GM19239 (cell line): ENCODE measurements around the gene RNF38.
"Not testable (repeated sequence)": the region's sequence is repeated elsewhere in the genome, so short reads cannot be mapped to it uniquely, and the experiment has no call there.

ENCODE experiments used
- DNase-seq: peaks from one replicate; pipeline ENCODE4 v3.0.0; 2011; ENCODE audit warnings: low spot score; ENCODE audit not compliant: insufficient read length
- FAIRE-seq: peaks from 2 replicates; lab custom pipeline; 2011; peaks lifted over from hg19 to GRCh38; lab: Jason Lieb, UNC

RNF38 gene

DNA sequence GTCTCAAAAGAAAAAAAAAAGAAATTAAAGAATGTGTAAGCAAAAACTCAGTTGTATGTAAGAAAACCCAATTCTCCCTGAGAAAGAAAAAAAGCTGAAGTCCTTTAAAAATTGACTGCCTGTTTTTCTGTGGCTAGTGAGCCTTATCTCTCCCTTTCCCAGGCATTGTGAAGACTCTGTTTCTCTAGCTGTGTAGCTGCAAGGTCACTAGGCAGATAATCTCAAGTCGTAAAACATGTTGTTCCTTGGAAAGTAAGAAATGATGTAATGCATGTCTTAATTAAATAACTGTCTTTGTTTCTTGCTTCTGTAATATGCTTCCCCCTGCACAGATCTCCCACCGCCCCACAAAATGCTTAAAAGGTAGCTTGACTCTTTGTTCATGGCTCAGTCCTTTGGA, 95.7 kb downstream of the RNF38 start:
- not testable (repeated sequence) for FAIRE-seq, DNase-seq

DNA sequence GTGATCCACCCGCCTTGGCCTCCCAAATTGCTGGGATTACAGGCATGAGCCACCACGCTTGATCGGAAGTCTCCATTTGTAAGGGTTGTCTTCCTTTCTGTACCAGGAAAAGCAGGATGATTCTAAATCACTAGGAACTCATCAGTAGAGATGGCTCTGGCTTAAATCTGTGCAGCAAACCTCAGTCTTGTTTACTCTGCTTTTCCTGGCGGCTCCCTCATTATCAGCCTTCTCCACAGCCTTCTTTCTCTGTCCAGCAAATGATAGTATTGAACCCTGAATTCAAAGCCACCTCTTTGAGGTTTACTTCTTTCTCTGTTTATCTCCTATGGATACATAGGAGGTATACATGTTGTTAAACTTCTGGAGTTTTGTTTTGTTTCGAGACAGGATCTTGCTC, 98.8 kb downstream of the RNF38 start:
- no peak for FAIRE-seq
- no peak for DNase-seq

DNA sequence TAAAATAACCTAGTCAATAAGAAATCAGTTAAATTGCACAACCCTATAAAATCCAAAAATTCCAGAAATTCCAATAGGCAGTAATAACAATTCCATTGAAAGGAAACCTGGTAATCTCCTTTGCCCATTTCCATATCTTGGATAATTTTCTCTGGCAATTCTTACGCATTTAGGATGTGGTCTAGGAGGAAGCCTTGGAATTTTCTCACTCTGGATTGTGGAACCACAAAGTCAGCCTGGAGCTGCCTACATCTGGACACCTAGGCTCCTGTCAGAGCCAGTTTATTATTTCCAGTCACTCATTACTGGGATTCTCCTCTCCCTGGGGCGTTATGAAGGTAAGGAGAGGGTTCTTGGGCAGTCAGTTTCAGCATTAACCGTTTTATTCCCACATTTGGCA, 101.5 kb downstream of the RNF38 start:
- no peak for FAIRE-seq
- DNase-seq: no peak

DNA sequence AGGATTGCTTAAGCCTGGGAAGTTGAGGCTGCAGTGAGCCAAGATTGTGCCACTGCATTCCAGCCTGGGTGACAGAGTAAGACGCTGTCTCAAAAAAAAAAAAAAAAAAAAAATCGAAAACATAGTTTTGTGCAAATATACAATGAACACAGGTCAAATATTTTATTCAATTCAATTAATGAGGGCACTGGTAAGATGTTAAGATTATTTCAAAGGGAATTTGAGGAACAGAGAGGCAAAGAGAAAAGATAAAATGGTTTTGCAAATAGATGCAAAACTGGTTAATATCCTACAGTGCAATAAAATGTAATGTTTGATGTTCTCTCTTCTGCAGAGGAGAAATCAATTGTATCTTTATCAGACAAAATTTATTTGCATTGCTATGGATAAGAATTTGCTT, 102.3 kb downstream of the RNF38 start:
- FAIRE-seq: no peak
- no peak for DNase-seq

DNA sequence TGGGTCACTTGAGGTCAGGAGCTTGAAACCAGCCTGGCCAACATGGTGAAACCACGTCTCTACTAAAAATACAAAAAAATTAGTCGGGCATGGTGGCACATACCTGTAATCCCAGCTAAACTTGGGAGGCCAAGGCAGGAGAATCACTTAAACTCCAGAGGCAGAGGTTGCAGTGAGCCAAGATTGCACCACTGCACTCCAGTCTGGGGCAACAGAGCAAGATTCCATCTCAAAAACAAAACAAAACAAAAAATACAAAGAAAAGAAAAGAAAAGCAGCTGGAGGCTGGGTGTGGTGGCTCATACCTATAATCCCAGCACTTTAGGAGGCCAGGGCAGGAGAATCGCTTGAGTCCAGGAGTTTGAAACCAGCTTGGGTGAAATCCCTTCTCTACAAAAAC, 105.1 kb downstream of the RNF38 start:
- not testable (repeated sequence) for FAIRE-seq, DNase-seq

DNA sequence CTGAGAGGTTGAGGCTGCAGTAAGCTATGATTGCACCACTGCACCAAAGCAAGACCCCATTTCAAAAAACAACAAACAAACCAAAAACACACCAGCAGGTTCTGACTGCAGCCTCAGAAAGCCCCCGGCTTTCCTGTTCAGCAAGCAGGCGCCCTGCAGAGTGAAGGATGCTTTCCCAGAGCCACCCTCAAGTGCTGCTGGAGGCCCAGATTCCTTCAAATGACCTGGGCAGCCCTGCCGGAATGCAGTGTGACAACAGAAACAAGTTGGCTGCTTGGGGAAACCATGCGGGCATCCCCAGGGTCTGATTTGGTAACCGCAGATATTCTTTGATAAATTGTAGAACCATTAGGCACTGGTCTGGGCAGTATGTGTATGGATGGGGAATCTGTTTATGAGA, 106.2 kb downstream of the RNF38 start:
- DNase-seq (no peak), FAIRE-seq (no peak)

DNA sequence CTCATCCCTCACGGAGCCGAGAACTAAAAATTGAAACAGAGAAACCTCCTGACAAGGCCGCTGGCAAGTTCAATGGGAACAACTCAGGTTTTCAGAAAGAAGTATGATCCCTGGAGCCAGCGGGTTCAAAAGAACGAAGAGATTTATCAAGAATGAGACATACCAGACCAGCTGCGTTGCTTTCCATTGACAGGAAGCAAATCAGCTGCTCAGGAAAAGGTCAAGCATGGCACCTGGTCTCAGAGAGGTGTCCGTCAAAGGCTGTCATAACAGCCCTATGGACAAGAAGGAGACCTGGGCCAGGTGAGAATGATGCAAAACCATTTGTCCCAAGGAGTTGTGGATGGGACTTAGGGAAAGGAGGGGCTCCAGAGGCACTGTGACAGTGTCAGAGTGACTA, 106.9 kb downstream of the RNF38 start:
- no peak for FAIRE-seq
- DNase-seq: no peak

DNA sequence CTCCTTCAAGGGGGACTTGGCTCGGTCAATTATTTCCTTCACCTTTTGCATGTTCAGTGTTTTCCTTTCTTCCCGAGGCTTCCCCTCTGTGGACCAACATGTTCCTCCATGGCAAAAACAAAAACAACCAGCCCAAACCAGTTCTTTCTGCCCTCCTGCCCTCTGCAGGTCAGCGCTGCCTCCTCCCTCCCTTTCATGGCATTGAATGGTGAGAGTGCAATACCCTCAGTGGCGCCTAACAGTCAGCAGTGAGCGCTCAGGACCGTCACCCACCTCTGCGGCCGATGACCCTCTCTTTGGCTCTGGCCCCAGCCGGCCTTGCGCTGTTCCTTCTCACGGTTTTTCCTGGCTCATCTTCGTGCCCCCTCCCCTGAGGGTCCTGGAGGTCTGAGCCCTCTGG, 107.4 kb downstream of the RNF38 start:
- FAIRE-seq (no peak), DNase-seq (no peak)

DNA sequence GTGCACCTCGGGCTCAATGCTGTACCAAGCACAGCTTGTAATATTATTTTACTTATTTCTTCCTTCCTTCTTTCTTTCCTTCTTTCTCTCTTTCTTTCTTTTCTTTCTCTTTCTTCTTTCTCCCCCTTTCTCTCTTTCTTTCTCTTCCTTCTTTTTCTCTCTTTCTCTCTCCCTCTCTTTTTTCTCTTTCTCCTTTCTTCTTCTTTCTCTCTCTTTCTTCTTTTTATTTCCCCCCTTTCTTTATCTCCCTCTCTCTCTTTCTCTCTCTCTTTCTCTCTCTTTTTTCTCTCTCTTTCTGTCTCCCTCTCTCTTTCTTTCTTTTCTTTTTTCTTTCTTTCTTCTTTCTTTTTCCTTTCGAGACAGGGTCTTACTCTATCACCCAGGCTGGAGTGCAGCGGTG, 109.1 kb downstream of the RNF38 start:
- FAIRE-seq: no peak
- no peak for DNase-seq

DNA sequence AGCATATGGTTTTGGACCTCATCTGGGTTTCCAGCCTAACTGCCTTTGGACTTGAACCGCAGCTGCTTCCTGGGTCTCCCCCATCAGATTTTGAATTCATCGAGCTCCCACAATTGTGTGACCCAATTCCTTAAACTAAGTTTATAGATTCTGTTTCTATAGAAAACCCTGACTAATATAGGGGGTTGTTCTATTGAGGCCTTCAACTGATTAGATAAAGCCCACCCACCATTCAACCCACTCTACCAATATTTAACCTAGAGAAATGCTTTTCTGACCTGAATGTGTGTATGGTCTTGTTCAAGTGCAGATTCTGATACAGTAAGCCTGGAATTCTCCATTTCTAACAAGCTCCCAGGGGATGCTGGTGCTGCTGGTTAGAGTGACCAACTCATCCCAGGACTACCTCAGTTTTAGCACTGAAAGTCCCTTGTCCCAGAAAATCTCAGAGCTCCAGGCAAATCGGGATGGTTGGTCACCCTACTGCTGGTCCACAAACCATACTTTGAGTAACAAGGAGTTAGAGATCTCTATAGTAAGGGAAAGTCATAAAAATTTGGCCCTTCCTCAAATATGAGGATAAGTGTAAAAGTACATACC, 110.1 kb downstream of the RNF38 start:
- FAIRE-seq: no peak
- no peak for DNase-seq

DNA sequence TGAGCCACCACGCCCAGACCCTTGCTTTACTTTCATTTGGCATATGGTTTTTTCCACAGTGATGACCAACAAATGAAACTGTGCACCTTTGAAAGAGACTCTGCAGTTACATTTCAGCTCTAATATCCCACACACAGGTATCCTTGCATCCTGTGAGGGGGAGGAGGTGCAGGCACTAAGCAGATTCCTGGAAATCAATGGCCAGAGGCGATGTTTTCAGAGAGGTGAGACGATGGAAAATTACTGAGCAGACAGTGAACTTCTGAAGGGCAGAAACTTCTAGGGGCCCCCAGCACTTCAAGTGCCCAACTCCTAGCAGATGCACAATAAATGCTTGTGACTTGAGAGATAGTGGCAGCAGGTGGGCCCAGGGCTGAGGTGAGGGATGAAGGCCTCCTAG, 112.0 kb downstream of the RNF38 start:
- no peak for FAIRE-seq
- no peak for DNase-seq
